Lower lobe of right lung (tissue), 2 donors: ENCODE results near the gene ANOS1. TPM values are rescaled to one million over a fixed set of nuclear protein-coding genes. Genes with fewer than 3 reads are reported as not detected.
A peak's percentile ranks its signal among the peaks of the same experiment; 100 is the strongest.

Source experiments
- ATAC-seq, 2 donors: fragments of 200-7000 bp; cut with Tn5 transposase; one replicate each; pipeline ENCODE4 v1.9.1; 2020 to 2022; ENCODE audit warnings: mild to moderate bottlenecking in 2 of 2, moderate library complexity in 2 of 2
- DNase-seq: peaks from one replicate; pipeline ENCODE4 v3.0.0-alpha.2; 2020
- H3K27ac ChIP-seq: fragments of 200-600 bp; one replicate; pipeline ENCODE4 v1.8.0; 2022
- H3K27me3 ChIP-seq: fragments of 200-600 bp; one replicate; pipeline ENCODE4 v1.8.0; 2022; ENCODE audit warnings: low read depth
- H3K36me3 ChIP-seq: fragments of 200-600 bp; one replicate; pipeline ENCODE4 v1.8.0; 2022; ENCODE audit warnings: mild to moderate bottlenecking
- H3K4me1 ChIP-seq: fragments of 200-600 bp; one replicate; pipeline ENCODE4 v1.8.0; 2022
- H3K4me3 ChIP-seq: fragments of 200-600 bp; one replicate; pipeline ENCODE4 v1.8.0; 2022; ENCODE audit warnings: mild to moderate bottlenecking
- H3K9me3 ChIP-seq: fragments of 200-600 bp; one replicate; pipeline ENCODE4 v1.8.0; 2022
- CTCF ChIP-seq: fragments of 200-600 bp; IDR thresholded peaks from one replicate; pipeline ENCODE4 v1.8.0; 2022; ENCODE audit warnings: antibody characterized with exemption, mild to moderate bottlenecking
- intact Hi-C: fragments of 100-400 bp; cut with DNase I; formaldehyde crosslinking; loops from one replicate; pipeline ENCODE4 v1.11.0; 2022
- total RNA-seq: library from RNA; stranded (reverse); fragmentation: NEBNext Ultra II Directional; extraction: Animal tissue kit (Norgen Biotek cat#: 25700); gene quantifications from one replicate; pipeline ENCODE4 v1.2.1, GENCODE V29; 2021
- donor health status: DM: no; HTN: yes; CAD: no; lungs with severe emphysema.

ANOS1 gene
- total RNA-seq, 1 donor from 2014 or later: 46.2 TPM

- H3K27me3 ChIP-seq: no peaks in the 10 kb centered on the region
- H3K4me3 ChIP-seq: no peak overlapping the region
- H3K27ac ChIP-seq: no peak overlapping the region
- TF ChIP-seq CTCF: no peak
- H3K36me3 ChIP-seq: no peaks in the 10 kb centered on the region
- DNase-seq: no peak
- intact Hi-C loops: no loop called here
- no peaks in the 10 kb centered on the region for H3K4me1 ChIP-seq
- ATAC-seq: no peak
- no peaks in the 10 kb centered on the region for H3K9me3 ChIP-seq
These were observed 104.1 kb downstream of the ANOS1 start for GRCh38 chrX:8627796-8628195.

GRCh38 chrX:8607326-8607725, 124.6 kb downstream of the ANOS1 start:
- H3K36me3 ChIP-seq: no peaks in the 10 kb centered on the region
- H3K4me3 ChIP-seq: no peak overlapping the region
- TF ChIP-seq CTCF: no peak
- H3K4me1 ChIP-seq: no peaks in the 10 kb centered on the region
- peak in 1 of 2 donors; percentile 67 for ATAC-seq
- no peaks in the 10 kb centered on the region for H3K27me3 ChIP-seq
- intact Hi-C loops: no loop called here
- peaks cover 5% of the 10 kb centered on the region for H3K9me3 ChIP-seq
- no peak overlapping the region for H3K27ac ChIP-seq
- no peak for DNase-seq

GRCh38 chrX:8604131-8604530, 127.8 kb downstream of the ANOS1 start:
- no peak for ATAC-seq
- no peaks in the 10 kb centered on the region for H3K36me3 ChIP-seq

GRCh38 chrX:8591501-8591900, 140.4 kb downstream of the ANOS1 start:
- Histone ChIP-seq H3K9me3 (no peaks in the 10 kb centered on the region), H3K27me3 (no peaks in the 10 kb centered on the region), H3K4me3 (no peak overlapping the region), H3K36me3 (no peaks in the 10 kb centered on the region), H3K4me1 (no peaks in the 10 kb centered on the region), H3K27ac (no peak overlapping the region)
- no peak for ATAC-seq
- TF ChIP-seq CTCF: no peak
- intact Hi-C loops: no loop called here
- no peak for DNase-seq

More at GRCh38 chrX:8604131-8604530, 127.8 kb downstream of the ANOS1 start:
- intact Hi-C loops: no loop called here
- Histone ChIP-seq H3K27me3 (no peaks in the 10 kb centered on the region), H3K27ac (no peak overlapping the region), H3K9me3 (no peaks in the 10 kb centered on the region), H3K4me1 (no peaks in the 10 kb centered on the region), H3K4me3 (no peak overlapping the region)
- no peak for TF ChIP-seq CTCF
- DNase-seq: no peak

GRCh38 chrX:8586953-8587352, 145.0 kb downstream of the ANOS1 start:
- intact Hi-C loops: no loop called here
- no peaks in the 10 kb centered on the region for H3K27me3 ChIP-seq
- H3K36me3 ChIP-seq: no peaks in the 10 kb centered on the region
- no peak overlapping the region for H3K4me3 ChIP-seq
- no peak overlapping the region for H3K27ac ChIP-seq
- no peak for TF ChIP-seq CTCF
- H3K4me1 ChIP-seq: no peaks in the 10 kb centered on the region
- H3K9me3 ChIP-seq: no peaks in the 10 kb centered on the region
- DNase-seq (no peak), ATAC-seq (no peak)

- Histone ChIP-seq H3K27me3 (no peaks in the 10 kb centered on the region), H3K9me3 (no peaks in the 10 kb centered on the region), H3K4me1 (no peaks in the 10 kb centered on the region), H3K27ac (no peak overlapping the region), H3K4me3 (no peak overlapping the region), H3K36me3 (no peaks in the 10 kb centered on the region)
- ATAC-seq: peak; percentile 62 to 69
- DNase-seq: peak; percentile 34
- no peak for TF ChIP-seq CTCF
- intact Hi-C loops: no loop called here
These were observed 152.3 kb downstream of the ANOS1 start for GRCh38 chrX:8579602-8580001.
